Lung (tissue), 12 donors: Measurements from ENCODE around the gene SCAPER. TPM values are rescaled to one million over a fixed set of nuclear protein-coding genes. Genes with fewer than 3 reads are reported as not detected.

Source experiments
- ATAC-seq: fragments of 200-7000 bp; cut with Tn5 transposase; one replicate; pipeline ENCODE4 v1.9.1; 2020; ENCODE audit warnings: moderate number of reproducible peaks; ENCODE audit not compliant: insufficient read depth, low FRiP score
- DNase-seq, 3 donors: peaks; one replicate each; pipeline ENCODE4 v3.0.0-alpha.2; 2013 to 2017
- H3K27ac ChIP-seq, 2 donors: one replicate each; pipeline ENCODE4 v1.5.1; 2013; ENCODE audit warnings: mild to moderate bottlenecking in 2 of 2, moderate library complexity in 2 of 2, control low read depth in 1 of 2, inconsistent platforms in 1 of 2, low read depth in 1 of 2, low read length in 1 of 2
- H3K27me3 ChIP-seq, 3 donors: one replicate each; pipeline ENCODE4 v1.5.1; 2013; ENCODE audit warnings: low read length in 2 of 3; ENCODE audit not compliant: control insufficient read depth in 3 of 3, insufficient read depth in 3 of 3
- H3K36me3 ChIP-seq, 4 donors: one replicate each; pipeline ENCODE4 v1.5.1; 2013; ENCODE audit warnings: low read length in 4 of 4, mild to moderate bottlenecking in 1 of 4, moderate library complexity in 1 of 4; ENCODE audit not compliant: control insufficient read depth in 4 of 4, insufficient read depth in 4 of 4
- H3K4me1 ChIP-seq, 5 donors: one replicate each; pipeline ENCODE4 v1.5.1; 2013; ENCODE audit warnings: low read length in 5 of 5, mild to moderate bottlenecking in 2 of 5, moderate library complexity in 1 of 5; ENCODE audit not compliant: control insufficient read depth in 5 of 5, insufficient read depth in 5 of 5
- H3K4me3 ChIP-seq: one replicate; pipeline ENCODE4 v1.5.1; 2013; ENCODE audit warnings: mild to moderate bottlenecking, control low read depth, moderate library complexity
- H3K9ac ChIP-seq, 2 donors: one replicate each; pipeline ENCODE4 v1.5.1; 2013; ENCODE audit warnings: low read length in 2 of 2, control low read depth in 1 of 2; ENCODE audit not compliant: insufficient read depth in 1 of 2
- H3K9me3 ChIP-seq, 4 donors: one replicate each; pipeline ENCODE4 v1.5.1; 2013; ENCODE audit warnings: low read length in 3 of 4, mild to moderate bottlenecking in 1 of 4, moderate library complexity in 1 of 4; ENCODE audit not compliant: control insufficient read depth in 4 of 4, insufficient read depth in 3 of 4
- WGBS, 2 donors: extraction: QIAGEN DNeasy Blood & Tissue Kit; methylation state at CpG; one replicate each; pipeline ENCODE4 v1.1.7; 2013; 5-methylcytosine and 5-hydroxymethylcytosine counted together
- polyA plus RNA-seq, 2 donors: library from polyadenylated mRNA; stranded (reverse); fragments of 200-250 nt; gene quantifications; one replicate each; pipeline ENCODE4 v1.2.1, GENCODE V29; 2013
- total RNA-seq, 2 donors: library from RNA; depleted of rRNA in 1 of 2; stranded (reverse); fragments of >200 nt in 1 of 2; gene quantifications; one replicate each; pipeline ENCODE4 v1.2.1, GENCODE V29; 2014 to 2021
- TF ChIP-seq, protein P1 (sequence below): IDR thresholded peaks from 2 replicates; pipeline ENCODE4 v1.5.1; 2012; ENCODE audit warnings: mild to moderate bottlenecking; ENCODE audit errors: control extremely low read depth, extremely low read depth
- donor health status: control.
- donor health status: control.
- donor health status: Bipolar disorder and iron deficiency.
- donor health status: healthy.
- donor health status: DM: yes; HTN: yes; CAD: no.

Gene SCAPER
- total and polyA plus RNA-seq, 4 donors = 3.9 to 40.2 (median 19.5) TPM

- TF ChIP-seq, protein P1, sequence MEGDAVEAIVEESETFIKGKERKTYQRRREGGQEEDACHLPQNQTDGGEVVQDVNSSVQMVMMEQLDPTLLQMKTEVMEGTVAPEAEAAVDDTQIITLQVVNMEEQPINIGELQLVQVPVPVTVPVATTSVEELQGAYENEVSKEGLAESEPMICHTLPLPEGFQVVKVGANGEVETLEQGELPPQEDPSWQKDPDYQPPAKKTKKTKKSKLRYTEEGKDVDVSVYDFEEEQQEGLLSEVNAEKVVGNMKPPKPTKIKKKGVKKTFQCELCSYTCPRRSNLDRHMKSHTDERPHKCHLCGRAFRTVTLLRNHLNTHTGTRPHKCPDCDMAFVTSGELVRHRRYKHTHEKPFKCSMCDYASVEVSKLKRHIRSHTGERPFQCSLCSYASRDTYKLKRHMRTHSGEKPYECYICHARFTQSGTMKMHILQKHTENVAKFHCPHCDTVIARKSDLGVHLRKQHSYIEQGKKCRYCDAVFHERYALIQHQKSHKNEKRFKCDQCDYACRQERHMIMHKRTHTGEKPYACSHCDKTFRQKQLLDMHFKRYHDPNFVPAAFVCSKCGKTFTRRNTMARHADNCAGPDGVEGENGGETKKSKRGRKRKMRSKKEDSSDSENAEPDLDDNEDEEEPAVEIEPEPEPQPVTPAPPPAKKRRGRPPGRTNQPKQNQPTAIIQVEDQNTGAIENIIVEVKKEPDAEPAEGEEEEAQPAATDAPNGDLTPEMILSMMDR = no peak
- ATAC-seq = no peak
- WGBS, 2 donors = 84 to 100% methylated on average over 1 of the region's 1 CpG
Observed at GRCh38 chr15:76843269-76843668, 61.9 kb downstream of the SCAPER start.

DNA sequence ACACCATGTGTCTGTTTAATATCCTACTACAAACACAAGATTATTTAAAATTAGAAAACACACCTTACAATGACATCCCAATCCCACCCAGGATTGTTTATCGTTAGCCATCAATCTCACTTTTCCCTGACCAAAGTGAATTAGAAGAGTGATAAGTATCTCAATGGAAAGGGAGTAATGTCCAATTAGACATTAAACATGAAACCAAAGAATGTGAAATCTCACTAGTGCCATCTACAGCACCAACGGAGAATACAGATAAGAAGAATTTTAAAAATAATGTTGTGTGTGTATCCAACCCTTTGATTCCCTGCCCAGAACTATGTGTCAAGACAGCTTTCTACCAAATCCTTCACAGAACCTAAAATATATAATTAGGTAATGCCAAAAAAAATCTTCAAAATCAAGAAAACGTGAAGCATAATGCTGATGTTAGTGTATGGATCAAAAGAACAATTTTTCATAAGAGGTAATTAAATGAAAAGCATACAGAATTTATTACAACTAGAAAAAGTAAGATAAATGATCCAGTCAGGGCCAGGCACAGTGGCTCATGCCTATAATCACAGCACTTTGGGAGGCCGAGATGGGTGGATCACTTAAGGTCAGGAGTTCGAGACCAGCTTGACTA lies 64.2 kb downstream of the SCAPER start:
- Histone ChIP-seq H3K9ac (no peak overlapping the region), H3K27ac (no peak overlapping the region), H3K27me3 (no peaks in the 10 kb centered on the region), H3K9me3 (no peaks in the 10 kb centered on the region), H3K4me1 (no peaks in the 10 kb centered on the region), H3K36me3 (no peaks in the 10 kb centered on the region), H3K4me3 (no peak overlapping the region)
- DNase-seq (peak in 2 of 3 donors; percentile 65 to 77), ATAC-seq (no peak)
- TF ChIP-seq, protein P1 = peak; percentile 3
- 74 to 82% methylated on average over 5 of the region's 5 CpGs for WGBS, 2 donors

More at GRCh38 chr15:76843269-76843668, 61.9 kb downstream of the SCAPER start:
- DNase-seq = no peak
- Histone ChIP-seq H3K27me3 (no peaks in the 10 kb centered on the region), H3K36me3 (no peaks in the 10 kb centered on the region), H3K27ac (no peak overlapping the region), H3K9me3 (no peaks in the 10 kb centered on the region), H3K9ac (no peak overlapping the region), H3K4me3 (no peak overlapping the region), H3K4me1 (no peaks in the 10 kb centered on the region)

- no peak overlapping the region for H3K4me3 ChIP-seq
- H3K27ac ChIP-seq = no peak overlapping the region
- H3K4me1 ChIP-seq = no peaks in the 10 kb centered on the region
- H3K27me3 ChIP-seq = no peaks in the 10 kb centered on the region
- DNase-seq (no peak), ATAC-seq (no peak)
- no peaks in the 10 kb centered on the region for H3K36me3 ChIP-seq
- TF ChIP-seq, protein P1 = no peak
- WGBS, 2 donors = 81 to 82% methylated on average over 3 of the region's 3 CpGs
- no peaks in the 10 kb centered on the region for H3K9me3 ChIP-seq
- no peak overlapping the region for H3K9ac ChIP-seq
Observed at GRCh38 chr15:76839173-76839572, 66.0 kb downstream of the SCAPER start.

DNA sequence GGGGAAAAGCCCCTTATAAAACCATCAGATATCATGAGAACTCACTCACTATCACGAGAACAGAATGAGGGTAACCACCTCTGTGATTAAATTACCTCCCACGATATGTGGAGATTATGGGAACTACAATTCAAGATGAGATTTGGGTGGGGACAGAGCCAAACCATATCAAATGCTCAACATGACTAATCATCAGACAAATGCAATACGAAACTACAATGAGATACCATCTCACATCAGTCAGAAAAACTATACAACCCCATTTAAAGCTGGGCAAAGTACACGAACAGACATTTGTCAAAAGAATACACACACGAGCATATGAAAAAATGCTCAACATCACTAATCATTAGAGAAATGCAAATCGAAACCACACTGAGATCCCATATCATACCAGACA lies 67.7 kb downstream of the SCAPER start:
- Histone ChIP-seq H3K4me1 (no peaks in the 10 kb centered on the region), H3K4me3 (no peak overlapping the region), H3K36me3 (peaks cover 0 to 2% (median under 1%) of the 10 kb centered on the region in 4 donors), H3K9me3 (peaks cover 0 to 2% (median 1%) of the 10 kb centered on the region in 4 donors), H3K27me3 (no peaks in the 10 kb centered on the region), H3K9ac (no peak overlapping the region), H3K27ac (no peak overlapping the region)
- 91 to 96% methylated on average over 6 of the region's 6 CpGs for WGBS, 2 donors
- ATAC-seq (no peak), DNase-seq (no peak)
- TF ChIP-seq, protein P1 = no peak
